ENCODE measurements around the gene CCDC69. TPM values are rescaled to one million over a fixed set of nuclear protein-coding genes. Genes with fewer than 3 reads are reported as not detected.

Gene CCDC69
- total RNA-seq, 1 donor from 2014 or later = 29.2 TPM

- no peak for ATAC-seq
- DNase-seq (ENCODE audit: low spot score) = no peak
Measured at GRCh38 chr5:151224372-151224771, 480 bp upstream of the CCDC69 start.

DNA sequence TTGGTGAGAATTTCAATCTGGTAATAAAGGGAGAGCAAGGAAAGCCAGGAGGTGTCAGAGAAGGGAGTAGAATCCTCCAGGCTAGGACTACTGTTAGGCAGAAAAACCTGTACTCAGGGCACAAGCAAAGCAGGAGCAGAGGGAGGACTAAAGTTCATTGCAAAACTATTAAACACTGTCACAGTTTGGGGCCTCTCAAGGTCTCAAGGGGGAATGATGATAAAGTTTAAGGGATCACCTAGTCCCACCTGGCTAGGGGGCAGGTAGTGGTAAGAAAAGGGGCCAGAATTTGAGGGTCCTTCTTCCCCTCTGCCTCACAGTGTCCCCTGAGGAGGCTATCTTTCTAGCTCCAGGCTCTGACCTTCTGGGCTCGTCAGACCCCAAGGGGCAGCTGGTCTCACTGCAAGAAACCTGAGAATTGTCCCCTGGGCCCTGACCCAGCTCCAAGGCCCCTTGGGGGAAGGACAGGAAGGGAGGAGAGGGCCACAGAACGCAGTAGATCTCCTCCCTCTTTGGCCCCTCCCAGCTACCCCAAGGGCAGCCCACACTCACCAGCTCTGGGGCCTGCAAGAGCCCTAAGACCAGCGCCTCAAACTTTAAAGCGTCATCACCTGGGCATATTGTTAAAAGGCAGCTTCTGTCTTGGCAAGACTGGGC, 974 bp downstream of the CCDC69 start:
- peak; percentile 67 for ATAC-seq
- no peak for DNase-seq (ENCODE audit: low spot score)

DNA sequence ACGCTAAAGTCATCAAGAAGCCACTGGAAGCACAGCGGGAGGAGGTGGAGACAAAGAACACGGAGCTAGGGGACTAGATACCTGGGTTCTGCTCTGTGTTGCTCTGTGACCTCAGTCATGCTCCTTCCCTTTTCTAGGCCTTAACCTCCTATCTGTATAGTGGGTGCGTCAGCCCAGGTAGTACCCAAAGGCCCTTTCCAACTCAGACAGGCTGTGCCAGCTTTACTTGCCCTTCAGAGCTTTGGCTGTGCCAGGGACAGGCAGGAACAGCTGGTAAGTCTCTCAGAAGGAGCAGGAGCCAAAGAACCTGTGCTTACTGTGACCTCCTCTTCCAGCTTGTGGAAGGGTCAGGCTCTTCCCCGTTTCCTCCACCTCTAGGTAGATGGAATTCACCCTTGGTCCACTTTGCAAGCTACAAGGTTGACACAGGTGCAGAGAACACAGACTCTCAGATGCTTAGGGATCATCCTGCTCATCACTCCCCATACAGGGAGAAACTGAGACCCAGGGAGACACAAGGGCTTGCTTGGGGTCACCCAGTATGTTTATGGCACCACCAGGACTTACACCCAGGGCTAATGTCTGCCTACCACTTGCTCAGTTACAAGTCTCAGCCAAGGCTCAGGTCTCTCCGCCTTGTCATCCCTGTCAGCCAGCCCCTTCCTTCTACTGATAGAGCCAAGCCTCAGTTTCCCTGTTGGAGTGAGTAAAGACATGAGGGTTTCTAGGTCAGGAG, 1.7 kb downstream of the CCDC69 start:
- no peak for ATAC-seq
- DNase-seq (ENCODE audit: low spot score) = no peak

DNA sequence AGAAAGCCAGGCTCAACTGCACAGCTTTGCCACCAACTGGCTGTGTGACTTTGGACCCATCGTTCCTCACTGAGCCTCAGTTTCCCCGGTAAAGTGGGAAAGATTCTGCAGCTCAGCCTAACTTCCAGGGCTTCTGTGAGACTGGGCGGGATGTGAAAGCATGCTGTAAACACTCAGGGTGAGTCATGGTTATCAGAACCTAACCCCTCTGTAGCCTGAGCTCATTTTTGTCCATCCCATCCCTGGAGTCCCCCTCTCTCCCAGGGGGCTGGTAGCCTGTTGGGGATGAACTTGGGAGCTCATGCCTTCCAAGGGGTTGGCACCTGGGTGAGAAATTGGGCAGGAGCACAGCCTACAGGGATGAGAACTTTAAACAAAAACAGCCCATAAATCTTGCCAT, 2.3 kb downstream of the CCDC69 start:
- ATAC-seq = no peak
- no peak for DNase-seq (ENCODE audit: low spot score)

DNA sequence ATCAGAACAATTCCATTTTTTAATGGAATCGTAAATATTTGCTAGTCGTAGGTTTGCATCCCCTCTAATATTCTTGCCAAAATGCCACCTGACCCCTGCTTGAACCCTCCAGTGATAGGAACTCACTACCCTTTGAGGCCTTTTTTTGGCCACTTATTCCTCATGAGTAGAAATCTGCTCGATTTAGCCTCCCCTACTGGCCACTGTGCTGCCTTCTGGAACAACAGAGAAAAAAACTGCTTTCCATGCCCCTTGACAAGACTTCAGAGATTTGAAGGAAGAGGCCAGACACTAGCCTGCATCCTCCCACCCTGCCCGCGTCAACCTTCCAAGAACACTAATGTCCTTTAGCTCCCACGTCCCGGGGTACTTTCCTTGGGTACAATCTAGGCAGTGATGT, 4.1 kb downstream of the CCDC69 start:
- no peak for ATAC-seq
- DNase-seq (ENCODE audit: low spot score) = no peak

GRCh38 chr5:151219138-151219537, 4.8 kb downstream of the CCDC69 start:
- no peak for ATAC-seq
- no peak for DNase-seq (ENCODE audit: low spot score)

GRCh38 chr5:151218177-151218576, 5.7 kb downstream of the CCDC69 start:
- ATAC-seq = no peak
- no peak for DNase-seq (ENCODE audit: low spot score)

- DNase-seq (ENCODE audit: low spot score) = no peak
- ATAC-seq = no peak
Measured at GRCh38 chr5:151216781-151217180, 7.1 kb downstream of the CCDC69 start.

GRCh38 chr5:151215546-151215880, 8.4 kb downstream of the CCDC69 start:
- ATAC-seq (no peak), DNase-seq (ENCODE audit: low spot score) (no peak)

DNA sequence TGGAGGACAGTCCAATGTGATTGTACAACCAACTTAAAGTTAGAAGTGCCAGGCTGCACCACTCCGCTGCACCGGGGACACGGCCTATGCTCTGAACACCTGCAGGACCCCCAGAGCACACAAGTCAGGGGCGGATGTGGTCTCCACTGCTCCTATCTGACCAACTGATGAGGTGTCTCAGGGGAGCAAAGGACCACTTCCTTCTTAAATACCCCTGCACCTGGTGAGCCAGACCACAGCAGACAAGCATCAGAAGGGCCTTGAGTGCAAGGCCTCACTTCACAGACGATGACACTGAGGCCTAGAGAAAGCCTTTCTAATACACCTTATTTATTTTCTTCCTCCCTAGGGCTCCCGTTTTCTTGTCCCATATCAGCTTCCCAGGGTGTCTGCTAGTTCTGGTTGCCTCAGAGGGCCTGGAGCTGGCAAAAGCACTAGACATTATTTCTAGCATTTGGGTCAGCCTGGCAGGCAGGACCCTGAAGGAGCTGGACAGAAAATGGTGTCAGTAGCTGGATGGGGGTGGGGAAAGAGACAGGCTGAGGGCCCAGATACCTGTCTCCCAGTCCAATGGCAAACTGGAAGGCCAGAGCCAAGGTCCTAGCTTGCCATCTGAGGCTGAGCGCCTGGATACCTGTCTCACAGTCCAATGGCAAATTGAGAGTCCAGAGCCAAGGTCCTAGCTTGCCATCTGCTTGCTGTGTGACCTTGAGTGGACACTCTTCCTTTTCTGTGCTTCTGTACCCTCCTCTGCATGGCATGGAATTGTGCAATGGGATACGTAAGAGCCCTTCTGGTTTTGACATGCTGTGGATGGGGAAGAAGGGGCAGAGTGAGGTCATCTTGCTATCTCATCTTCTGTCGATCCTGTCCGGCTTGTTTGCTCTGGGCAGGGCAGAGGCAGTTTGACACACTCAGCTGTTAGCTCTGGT, 9.0 kb downstream of the CCDC69 start:
- DNase-seq (ENCODE audit: low spot score) = peak; percentile 51
- peak; percentile 25 for ATAC-seq

- DNase-seq (ENCODE audit: low spot score) (peak; percentile 65), ATAC-seq (peak; percentile 72)
Measured at GRCh38 chr5:151213803-151214613, 9.9 kb downstream of the CCDC69 start.

GRCh38 chr5:151212406-151212798, 11.5 kb downstream of the CCDC69 start:
- DNase-seq (ENCODE audit: low spot score) (peak; percentile 16), ATAC-seq (no peak)

- peak; percentile 47 for DNase-seq (ENCODE audit: low spot score)
- peak; percentile 42 for ATAC-seq
Measured at GRCh38 chr5:151208481-151208914, 15.4 kb downstream of the CCDC69 start.

DNA sequence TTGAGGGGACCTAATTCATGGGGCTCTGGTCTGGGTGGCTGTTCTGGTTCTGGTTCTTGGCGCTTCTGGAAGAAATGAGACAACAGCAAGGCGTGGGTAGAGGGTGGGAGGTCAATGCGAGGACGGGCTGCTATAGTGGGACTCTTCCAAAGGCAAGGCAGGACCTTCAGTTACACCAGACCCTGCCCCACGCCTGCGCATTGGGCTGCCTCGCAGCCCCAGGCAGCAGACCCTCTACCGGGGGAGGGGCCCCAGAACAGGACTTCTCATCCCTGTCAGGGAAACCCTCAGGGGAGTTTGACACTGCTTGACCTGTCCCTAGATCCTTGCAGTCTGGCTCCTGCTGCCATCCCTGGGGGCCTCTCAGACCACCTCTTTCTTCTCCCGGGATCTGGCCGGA, 18.5 kb downstream of the CCDC69 start:
- no peak for ATAC-seq
- DNase-seq (ENCODE audit: low spot score) = peak; percentile 41

- no peak for ATAC-seq
- DNase-seq (ENCODE audit: low spot score) = peak; percentile 11
Measured at GRCh38 chr5:151204051-151204450, 19.8 kb downstream of the CCDC69 start.

GRCh38 chr5:151202381-151203139, 21.3 kb downstream of the CCDC69 start:
- no peak for ATAC-seq
- peak; percentile 41 for DNase-seq (ENCODE audit: low spot score)

- DNase-seq (ENCODE audit: low spot score) (peak; percentile 31), ATAC-seq (no peak)
Measured at GRCh38 chr5:151200913-151201595, 22.8 kb downstream of the CCDC69 start.

GRCh38 chr5:151199581-151200185, 24.2 kb downstream of the CCDC69 start:
- peak; percentile 33 for DNase-seq (ENCODE audit: low spot score)
- no peak for ATAC-seq

DNA sequence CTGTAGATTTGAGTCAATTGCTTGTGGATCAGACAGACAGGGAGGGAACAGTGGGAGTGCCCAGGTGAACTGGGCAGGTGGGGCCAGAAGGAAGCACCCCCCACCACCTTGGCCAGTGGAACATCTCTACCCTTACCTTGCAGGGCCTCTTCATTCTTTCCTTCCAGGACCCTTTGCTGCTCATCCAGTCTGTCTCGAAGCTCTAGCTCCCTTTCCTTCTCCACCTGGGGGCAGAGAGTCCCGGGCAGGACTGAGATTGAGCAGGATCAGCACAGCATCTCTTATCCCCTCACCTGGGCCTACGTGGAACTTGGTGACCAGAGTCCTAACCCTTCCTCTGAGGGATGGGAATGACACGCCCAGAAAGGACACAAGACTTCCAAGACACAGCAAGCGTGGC, 25.0 kb downstream of the CCDC69 start:
- peak; percentile 16 for DNase-seq (ENCODE audit: low spot score)
- no peak for ATAC-seq

Data from left lobe of liver (tissue), 2 donors.